ENCODE results near the gene CDC73. TPM values are rescaled to one million over a fixed set of nuclear protein-coding genes. Genes with fewer than 3 reads are reported as not detected.

The CDC73 gene
- total and polyA plus RNA-seq, 4 donors = 5.8 to 20.6 (median 12.6) TPM

DNA sequence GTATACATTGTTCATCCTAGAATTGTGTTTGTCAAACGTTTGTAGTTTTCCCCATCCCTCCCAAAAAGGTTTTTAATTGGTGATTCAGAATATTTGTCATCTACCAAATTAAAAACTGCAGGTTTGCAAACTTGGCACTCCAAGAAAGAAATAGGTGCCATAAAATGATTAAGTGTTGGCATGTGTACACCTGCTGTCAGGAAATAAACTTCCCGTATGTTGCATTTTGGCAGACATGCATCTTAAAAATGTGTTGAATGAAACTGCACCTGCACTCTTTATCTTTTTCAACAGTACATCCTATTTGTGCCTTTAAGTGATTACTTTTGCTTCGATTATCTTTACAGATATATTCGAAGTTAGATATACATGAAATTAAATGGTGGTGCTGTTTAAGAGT is 57.3 kb downstream of the CDC73 start:
- TF ChIP-seq, protein P1, sequence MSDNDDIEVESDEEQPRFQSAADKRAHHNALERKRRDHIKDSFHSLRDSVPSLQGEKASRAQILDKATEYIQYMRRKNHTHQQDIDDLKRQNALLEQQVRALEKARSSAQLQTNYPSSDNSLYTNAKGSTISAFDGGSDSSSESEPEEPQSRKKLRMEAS (IDR thresholded peaks at IDR 0.05) = no peak
- TF ChIP-seq HNF4G (IDR thresholded peaks at IDR 0.05) (no peak), FOXA2 (IDR thresholded peaks at IDR 0.05) (no peak), FOXA1 (IDR thresholded peaks at IDR 0.05) (no peak), JUND (IDR thresholded peaks at IDR 0.05) (no peak), SP1 (IDR thresholded peaks at IDR 0.05) (no peak), RXRA (IDR thresholded peaks at IDR 0.05) (no peak)
- 76% methylated on average over 4 of the region's 4 CpGs for WGBS
- Histone ChIP-seq H3K36me3 (ENCODE audit: control insufficient read depth in 4 of 4, insufficient read depth in 3 of 4, low read depth in 1 of 4, low read length in 3 of 4) (no peaks in the 10 kb centered on the region), H3K4me3 (ENCODE audit: low read depth in 1 of 3, low read length in 3 of 3) (no peak overlapping the region), H3K27ac (ENCODE audit: low read depth in 1 of 2, low read length in 2 of 2) (no peak overlapping the region), H3K4me1 (ENCODE audit: control insufficient read depth in 4 of 4, insufficient read depth in 4 of 4, low read length in 3 of 4) (peaks cover 0 to 7% (median 2%) of the 10 kb centered on the region in 4 donors), H3K9ac (ENCODE audit: low read depth in 1 of 2, low read length in 2 of 2) (no peak overlapping the region), H3K9me3 (ENCODE audit: control insufficient read depth in 4 of 4, low read length in 3 of 4) (no peaks in the 10 kb centered on the region), H3K27me3 (ENCODE audit: control insufficient read depth in 4 of 4, insufficient read depth in 4 of 4, low read length in 3 of 4) (no peaks in the 10 kb centered on the region)
- DNase-seq (ENCODE audit: low spot score) = no peak

DNA sequence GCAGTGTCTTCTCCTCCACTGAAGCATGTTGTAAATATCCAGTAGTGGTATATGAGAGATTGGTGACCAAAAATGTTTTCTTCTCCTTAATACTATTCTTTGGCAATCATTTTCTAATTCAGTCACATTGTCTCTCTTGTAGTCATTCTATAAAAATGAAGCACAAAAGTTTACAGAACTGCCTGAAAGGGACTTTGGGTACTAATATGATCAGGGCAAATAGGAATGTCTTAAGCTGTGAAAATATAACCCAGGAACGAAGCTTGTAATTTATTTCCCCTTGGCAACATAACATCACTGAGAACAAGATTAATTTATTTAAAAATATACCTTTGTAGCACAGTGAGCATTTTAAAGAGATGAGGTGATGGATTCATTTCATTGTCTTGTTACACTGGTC is 59.7 kb downstream of the CDC73 start:
- no peak overlapping the region for H3K4me3 ChIP-seq (ENCODE audit: low read depth in 1 of 3, low read length in 3 of 3)
- no peaks in the 10 kb centered on the region for H3K36me3 ChIP-seq (ENCODE audit: control insufficient read depth in 4 of 4, insufficient read depth in 3 of 4, low read depth in 1 of 4, low read length in 3 of 4)
- no peak overlapping the region for H3K27ac ChIP-seq (ENCODE audit: low read depth in 1 of 2, low read length in 2 of 2)
- peaks cover 0 to 22% (median 9%) of the 10 kb centered on the region in 4 donors for H3K4me1 ChIP-seq (ENCODE audit: control insufficient read depth in 4 of 4, insufficient read depth in 4 of 4, low read length in 3 of 4)
- no peaks in the 10 kb centered on the region for H3K9me3 ChIP-seq (ENCODE audit: control insufficient read depth in 4 of 4, low read length in 3 of 4)
- no peaks in the 10 kb centered on the region for H3K27me3 ChIP-seq (ENCODE audit: control insufficient read depth in 4 of 4, insufficient read depth in 4 of 4, low read length in 3 of 4)
- H3K9ac ChIP-seq (ENCODE audit: low read depth in 1 of 2, low read length in 2 of 2) = no peak overlapping the region
- no peak for DNase-seq (ENCODE audit: low spot score)
- TF ChIP-seq, protein P2, sequence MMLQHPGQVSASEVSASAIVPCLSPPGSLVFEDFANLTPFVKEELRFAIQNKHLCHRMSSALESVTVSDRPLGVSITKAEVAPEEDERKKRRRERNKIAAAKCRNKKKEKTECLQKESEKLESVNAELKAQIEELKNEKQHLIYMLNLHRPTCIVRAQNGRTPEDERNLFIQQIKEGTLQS (IDR thresholded peaks at IDR 0.05) = no peak
- TF ChIP-seq, protein P1 (IDR thresholded peaks at IDR 0.05) = no peak
- no peak for TF ChIP-seq TAF1 (conservative IDR thresholded peaks at IDR 0.05)
- 69% methylated on average over 1 of the region's 1 CpG for WGBS

DNA sequence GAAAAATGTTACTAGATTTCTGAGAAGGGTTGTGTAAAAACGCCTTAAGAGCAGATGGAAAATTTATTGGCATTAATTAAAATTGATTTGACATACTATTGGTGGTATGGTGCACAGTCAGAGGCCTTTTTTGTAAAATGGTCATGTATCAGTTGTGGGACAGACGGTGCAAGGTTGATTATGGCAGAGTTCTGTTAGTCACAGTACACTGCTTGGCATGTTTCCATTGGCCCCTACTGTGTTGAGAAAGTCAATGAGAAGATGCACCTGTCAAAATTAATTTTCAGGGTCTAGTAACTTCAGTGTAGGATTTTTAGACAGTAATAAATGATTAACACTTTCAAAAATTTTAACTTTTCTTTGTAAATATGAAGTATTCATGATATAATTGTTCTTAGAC is 60.2 kb downstream of the CDC73 start:
- H3K4me3 ChIP-seq (ENCODE audit: low read depth in 1 of 3, low read length in 3 of 3) = no peak overlapping the region
- no peak for DNase-seq (ENCODE audit: low spot score)
- no peak overlapping the region for H3K9ac ChIP-seq (ENCODE audit: low read depth in 1 of 2, low read length in 2 of 2)
- no peak for TF ChIP-seq TAF1 (conservative IDR thresholded peaks at IDR 0.05)
- H3K27me3 ChIP-seq (ENCODE audit: control insufficient read depth in 4 of 4, insufficient read depth in 4 of 4, low read length in 3 of 4) = no peaks in the 10 kb centered on the region
- peaks cover 0 to 22% (median 11%) of the 10 kb centered on the region in 4 donors for H3K4me1 ChIP-seq (ENCODE audit: control insufficient read depth in 4 of 4, insufficient read depth in 4 of 4, low read length in 3 of 4)
- H3K9me3 ChIP-seq (ENCODE audit: control insufficient read depth in 4 of 4, low read length in 3 of 4) = no peaks in the 10 kb centered on the region
- no peaks in the 10 kb centered on the region for H3K36me3 ChIP-seq (ENCODE audit: control insufficient read depth in 4 of 4, insufficient read depth in 3 of 4, low read depth in 1 of 4, low read length in 3 of 4)
- 73% methylated on average over 2 of the region's 2 CpGs for WGBS
- no peak overlapping the region for H3K27ac ChIP-seq (ENCODE audit: low read depth in 1 of 2, low read length in 2 of 2)

DNA sequence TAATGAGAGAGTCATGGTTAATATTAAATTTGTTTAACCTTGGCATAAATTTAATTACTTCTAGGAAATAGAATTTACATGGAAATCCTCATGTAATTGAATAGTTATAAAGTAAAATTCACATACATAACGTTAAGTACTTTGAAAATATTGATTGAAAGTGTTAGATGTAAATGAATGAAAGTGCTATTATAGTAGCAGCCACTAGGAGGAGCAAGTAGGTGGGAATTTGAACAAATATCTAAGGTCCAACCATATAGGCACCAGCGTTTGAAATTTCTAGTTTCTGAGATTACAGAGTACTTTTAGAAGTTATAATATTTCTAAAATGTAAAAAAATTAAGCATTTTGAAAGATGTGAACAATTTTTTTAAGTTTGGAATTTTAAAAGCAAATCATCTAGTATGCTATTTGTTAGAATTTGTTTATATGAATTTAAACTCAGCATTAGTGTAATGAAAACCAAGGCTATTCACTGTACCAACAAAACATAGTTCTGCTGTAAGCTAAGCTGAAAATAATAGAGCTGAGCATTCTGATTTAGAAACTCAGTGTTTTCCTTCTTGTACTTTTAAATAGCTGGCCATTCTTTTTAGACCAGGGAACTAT is 61.3 kb downstream of the CDC73 start:
- H3K9me3 ChIP-seq (ENCODE audit: control insufficient read depth in 4 of 4, low read length in 3 of 4) = no peaks in the 10 kb centered on the region
- H3K4me1 ChIP-seq (ENCODE audit: control insufficient read depth in 4 of 4, insufficient read depth in 4 of 4, low read length in 3 of 4) = peaks cover 0 to 30% (median 11%) of the 10 kb centered on the region in 4 donors
- WGBS = 0% methylated on average over 2 of the region's 2 CpGs
- no peaks in the 10 kb centered on the region for H3K36me3 ChIP-seq (ENCODE audit: control insufficient read depth in 4 of 4, insufficient read depth in 3 of 4, low read depth in 1 of 4, low read length in 3 of 4)
- no peak overlapping the region for H3K27ac ChIP-seq (ENCODE audit: low read depth in 1 of 2, low read length in 2 of 2)
- H3K27me3 ChIP-seq (ENCODE audit: control insufficient read depth in 4 of 4, insufficient read depth in 4 of 4, low read length in 3 of 4) = no peaks in the 10 kb centered on the region
- TF ChIP-seq, protein P3, sequence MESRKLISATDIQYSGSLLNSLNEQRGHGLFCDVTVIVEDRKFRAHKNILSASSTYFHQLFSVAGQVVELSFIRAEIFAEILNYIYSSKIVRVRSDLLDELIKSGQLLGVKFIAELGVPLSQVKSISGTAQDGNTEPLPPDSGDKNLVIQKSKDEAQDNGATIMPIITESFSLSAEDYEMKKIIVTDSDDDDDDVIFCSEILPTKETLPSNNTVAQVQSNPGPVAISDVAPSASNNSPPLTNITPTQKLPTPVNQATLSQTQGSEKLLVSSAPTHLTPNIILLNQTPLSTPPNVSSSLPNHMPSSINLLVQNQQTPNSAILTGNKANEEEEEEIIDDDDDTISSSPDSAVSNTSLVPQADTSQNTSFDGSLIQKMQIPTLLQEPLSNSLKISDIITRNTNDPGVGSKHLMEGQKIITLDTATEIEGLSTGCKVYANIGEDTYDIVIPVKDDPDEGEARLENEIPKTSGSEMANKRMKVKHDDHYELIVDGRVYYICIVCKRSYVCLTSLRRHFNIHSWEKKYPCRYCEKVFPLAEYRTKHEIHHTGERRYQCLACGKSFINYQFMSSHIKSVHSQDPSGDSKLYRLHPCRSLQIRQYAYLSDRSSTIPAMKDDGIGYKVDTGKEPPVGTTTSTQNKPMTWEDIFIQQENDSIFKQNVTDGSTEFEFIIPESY (IDR thresholded peaks at IDR 0.05) = no peak
- TF ChIP-seq, protein P1 (IDR thresholded peaks at IDR 0.05) = no peak
- TF ChIP-seq RAD21 (IDR thresholded peaks at IDR 0.05) (peak; percentile 82 to 83), HNF4A (conservative IDR thresholded peaks at IDR 0.05) (peak; percentile 29 to 32), EGR1 (IDR thresholded peaks at IDR 0.05; ENCODE audit: low read depth in 2 of 2) (no peak), RXRA (IDR thresholded peaks at IDR 0.05) (no peak)
- TF ChIP-seq, protein P4, sequence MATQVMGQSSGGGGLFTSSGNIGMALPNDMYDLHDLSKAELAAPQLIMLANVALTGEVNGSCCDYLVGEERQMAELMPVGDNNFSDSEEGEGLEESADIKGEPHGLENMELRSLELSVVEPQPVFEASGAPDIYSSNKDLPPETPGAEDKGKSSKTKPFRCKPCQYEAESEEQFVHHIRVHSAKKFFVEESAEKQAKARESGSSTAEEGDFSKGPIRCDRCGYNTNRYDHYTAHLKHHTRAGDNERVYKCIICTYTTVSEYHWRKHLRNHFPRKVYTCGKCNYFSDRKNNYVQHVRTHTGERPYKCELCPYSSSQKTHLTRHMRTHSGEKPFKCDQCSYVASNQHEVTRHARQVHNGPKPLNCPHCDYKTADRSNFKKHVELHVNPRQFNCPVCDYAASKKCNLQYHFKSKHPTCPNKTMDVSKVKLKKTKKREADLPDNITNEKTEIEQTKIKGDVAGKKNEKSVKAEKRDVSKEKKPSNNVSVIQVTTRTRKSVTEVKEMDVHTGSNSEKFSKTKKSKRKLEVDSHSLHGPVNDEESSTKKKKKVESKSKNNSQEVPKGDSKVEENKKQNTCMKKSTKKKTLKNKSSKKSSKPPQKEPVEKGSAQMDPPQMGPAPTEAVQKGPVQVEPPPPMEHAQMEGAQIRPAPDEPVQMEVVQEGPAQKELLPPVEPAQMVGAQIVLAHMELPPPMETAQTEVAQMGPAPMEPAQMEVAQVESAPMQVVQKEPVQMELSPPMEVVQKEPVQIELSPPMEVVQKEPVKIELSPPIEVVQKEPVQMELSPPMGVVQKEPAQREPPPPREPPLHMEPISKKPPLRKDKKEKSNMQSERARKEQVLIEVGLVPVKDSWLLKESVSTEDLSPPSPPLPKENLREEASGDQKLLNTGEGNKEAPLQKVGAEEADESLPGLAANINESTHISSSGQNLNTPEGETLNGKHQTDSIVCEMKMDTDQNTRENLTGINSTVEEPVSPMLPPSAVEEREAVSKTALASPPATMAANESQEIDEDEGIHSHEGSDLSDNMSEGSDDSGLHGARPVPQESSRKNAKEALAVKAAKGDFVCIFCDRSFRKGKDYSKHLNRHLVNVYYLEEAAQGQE (IDR thresholded peaks at IDR 0.05) = no peak
- TF ChIP-seq, protein P5, sequence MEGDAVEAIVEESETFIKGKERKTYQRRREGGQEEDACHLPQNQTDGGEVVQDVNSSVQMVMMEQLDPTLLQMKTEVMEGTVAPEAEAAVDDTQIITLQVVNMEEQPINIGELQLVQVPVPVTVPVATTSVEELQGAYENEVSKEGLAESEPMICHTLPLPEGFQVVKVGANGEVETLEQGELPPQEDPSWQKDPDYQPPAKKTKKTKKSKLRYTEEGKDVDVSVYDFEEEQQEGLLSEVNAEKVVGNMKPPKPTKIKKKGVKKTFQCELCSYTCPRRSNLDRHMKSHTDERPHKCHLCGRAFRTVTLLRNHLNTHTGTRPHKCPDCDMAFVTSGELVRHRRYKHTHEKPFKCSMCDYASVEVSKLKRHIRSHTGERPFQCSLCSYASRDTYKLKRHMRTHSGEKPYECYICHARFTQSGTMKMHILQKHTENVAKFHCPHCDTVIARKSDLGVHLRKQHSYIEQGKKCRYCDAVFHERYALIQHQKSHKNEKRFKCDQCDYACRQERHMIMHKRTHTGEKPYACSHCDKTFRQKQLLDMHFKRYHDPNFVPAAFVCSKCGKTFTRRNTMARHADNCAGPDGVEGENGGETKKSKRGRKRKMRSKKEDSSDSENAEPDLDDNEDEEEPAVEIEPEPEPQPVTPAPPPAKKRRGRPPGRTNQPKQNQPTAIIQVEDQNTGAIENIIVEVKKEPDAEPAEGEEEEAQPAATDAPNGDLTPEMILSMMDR (IDR thresholded peaks at IDR 0.05; ENCODE audit: low read depth, low read length, missing input control) = peak; percentile 67
- no peak overlapping the region for H3K9ac ChIP-seq (ENCODE audit: low read depth in 1 of 2, low read length in 2 of 2)
- no peak overlapping the region for H3K4me3 ChIP-seq (ENCODE audit: low read depth in 1 of 3, low read length in 3 of 3)
- no peak for DNase-seq (ENCODE audit: low spot score)
